WERI-Rb-1 (cell line): ENCODE results near the gene MAPK8IP2.
A peak's percentile ranks its signal among the peaks of the same experiment; 100 is the strongest.

Source experiments
- DNase-seq: peaks from one replicate; pipeline ENCODE4 v3.0.0-alpha.2; 2020
- H3K27ac ChIP-seq: fragments of 250-450 bp; sonication (Bioruptor Pico); 2 replicates; pipeline ENCODE4 v1.5.1; 2020; ENCODE audit warnings: mild to moderate bottlenecking, moderate library complexity
- H3K27me3 ChIP-seq: fragments of 250-450 bp; sonication (Bioruptor Pico); 2 replicates; pipeline ENCODE4 v1.5.1; 2021; ENCODE audit warnings: mild to moderate bottlenecking, low read depth, moderate library complexity; ENCODE audit not compliant: insufficient read depth, severe bottlenecking
- H3K36me3 ChIP-seq: fragments of 250-450 bp; sonication (Bioruptor Pico); 2 replicates; pipeline ENCODE4 v1.5.1; 2020; ENCODE audit warnings: mild to moderate bottlenecking, moderate library complexity
- H3K4me3 ChIP-seq: 2 replicates; pipeline ENCODE4 v1.5.1; 2011; ENCODE audit warnings: low read depth, mild to moderate bottlenecking, control low read depth, low read length
- H3K9me3 ChIP-seq: fragments of 250-450 bp; sonication (Bioruptor Pico); 2 replicates; pipeline ENCODE4 v1.5.1; 2021; ENCODE audit warnings: mild to moderate bottlenecking, moderate library complexity; ENCODE audit not compliant: severe bottlenecking
- TF ChIP-seq, protein P1 (sequence below): IDR thresholded peaks from 2 replicates; pipeline ENCODE4 v1.5.1; 2011; ENCODE audit warnings: low read depth, mild to moderate bottlenecking, control low read depth, inconsistent platforms, low read length

Gene MAPK8IP2

DNA sequence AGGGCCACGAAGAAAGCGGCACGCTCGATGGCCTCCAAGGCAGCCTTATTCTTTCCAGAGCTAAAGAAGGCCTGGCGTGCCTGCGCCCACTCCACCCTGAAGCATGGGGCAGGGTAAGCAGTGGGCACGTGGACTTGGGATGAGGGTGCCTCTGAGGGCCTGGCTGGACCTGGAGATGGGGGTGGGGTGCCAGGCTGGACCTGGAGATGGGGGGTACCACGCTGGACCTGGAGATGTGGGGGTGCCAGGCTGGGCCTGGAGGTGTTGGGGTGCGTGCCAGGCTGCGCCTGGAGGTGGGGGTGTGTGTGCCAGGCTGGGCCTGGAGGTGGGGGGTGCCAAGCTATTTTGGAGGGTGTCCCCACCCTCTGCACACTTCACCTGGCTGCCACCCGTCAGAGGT is 27.6 kb upstream of the MAPK8IP2 start:
- TF ChIP-seq, protein P1, sequence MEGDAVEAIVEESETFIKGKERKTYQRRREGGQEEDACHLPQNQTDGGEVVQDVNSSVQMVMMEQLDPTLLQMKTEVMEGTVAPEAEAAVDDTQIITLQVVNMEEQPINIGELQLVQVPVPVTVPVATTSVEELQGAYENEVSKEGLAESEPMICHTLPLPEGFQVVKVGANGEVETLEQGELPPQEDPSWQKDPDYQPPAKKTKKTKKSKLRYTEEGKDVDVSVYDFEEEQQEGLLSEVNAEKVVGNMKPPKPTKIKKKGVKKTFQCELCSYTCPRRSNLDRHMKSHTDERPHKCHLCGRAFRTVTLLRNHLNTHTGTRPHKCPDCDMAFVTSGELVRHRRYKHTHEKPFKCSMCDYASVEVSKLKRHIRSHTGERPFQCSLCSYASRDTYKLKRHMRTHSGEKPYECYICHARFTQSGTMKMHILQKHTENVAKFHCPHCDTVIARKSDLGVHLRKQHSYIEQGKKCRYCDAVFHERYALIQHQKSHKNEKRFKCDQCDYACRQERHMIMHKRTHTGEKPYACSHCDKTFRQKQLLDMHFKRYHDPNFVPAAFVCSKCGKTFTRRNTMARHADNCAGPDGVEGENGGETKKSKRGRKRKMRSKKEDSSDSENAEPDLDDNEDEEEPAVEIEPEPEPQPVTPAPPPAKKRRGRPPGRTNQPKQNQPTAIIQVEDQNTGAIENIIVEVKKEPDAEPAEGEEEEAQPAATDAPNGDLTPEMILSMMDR: no peak
- Histone ChIP-seq H3K36me3 (peaks cover 35% of the 10 kb centered on the region), H3K27me3 (no peaks in the 10 kb centered on the region), H3K27ac (no peak overlapping the region), H3K9me3 (no peaks in the 10 kb centered on the region), H3K4me3 (no peak overlapping the region)
- no peak for DNase-seq

DNA sequence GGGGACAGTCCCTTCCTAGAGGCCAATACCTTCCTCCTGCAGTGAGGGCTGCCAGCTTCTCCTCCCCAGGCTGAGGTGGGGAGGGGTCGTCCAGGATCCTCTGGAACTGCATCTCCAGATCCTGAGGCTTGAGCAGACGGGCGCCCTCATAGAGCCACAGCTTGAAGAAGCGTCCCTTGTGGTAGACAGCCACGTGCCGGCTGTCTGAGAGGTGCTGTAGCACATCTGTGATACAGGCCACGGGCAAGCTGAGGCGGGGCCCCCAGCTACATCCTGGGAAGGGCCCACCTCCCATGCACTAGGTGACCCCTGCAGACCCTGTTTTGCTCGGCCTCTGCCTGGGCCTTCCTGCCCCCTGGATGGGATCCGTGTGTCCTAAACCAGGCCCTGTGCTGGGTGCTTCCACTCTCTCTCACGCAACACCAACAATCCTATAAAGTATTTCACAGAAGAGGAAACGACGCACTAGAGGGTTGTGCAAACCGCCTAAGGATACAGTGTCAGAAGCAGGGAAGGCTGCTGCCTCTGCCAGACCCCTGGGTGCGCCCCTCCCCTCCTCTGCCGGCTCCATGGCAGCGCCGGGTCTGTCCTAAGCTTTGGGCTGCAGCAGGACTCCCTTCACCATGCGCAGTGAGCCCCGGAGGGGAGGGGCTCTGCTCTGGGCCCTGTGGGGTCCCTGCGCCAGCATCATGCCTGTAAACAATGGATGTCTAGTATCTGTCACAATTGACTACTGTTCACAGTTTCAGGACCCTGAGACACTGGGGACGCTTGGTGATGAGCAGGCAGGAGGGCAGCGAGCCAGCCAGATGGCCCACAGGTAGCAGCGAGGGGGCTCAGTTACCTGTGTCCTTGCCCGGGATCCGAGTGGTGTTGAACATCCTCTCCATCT is 26.9 kb upstream of the MAPK8IP2 start:
- peaks cover 30% of the 10 kb centered on the region for H3K36me3 ChIP-seq
- H3K27me3 ChIP-seq: no peaks in the 10 kb centered on the region
- DNase-seq: no peak
- TF ChIP-seq, protein P1: no peak
- no peak overlapping the region for H3K4me3 ChIP-seq
- no peak overlapping the region for H3K27ac ChIP-seq
- H3K9me3 ChIP-seq: no peaks in the 10 kb centered on the region

DNA sequence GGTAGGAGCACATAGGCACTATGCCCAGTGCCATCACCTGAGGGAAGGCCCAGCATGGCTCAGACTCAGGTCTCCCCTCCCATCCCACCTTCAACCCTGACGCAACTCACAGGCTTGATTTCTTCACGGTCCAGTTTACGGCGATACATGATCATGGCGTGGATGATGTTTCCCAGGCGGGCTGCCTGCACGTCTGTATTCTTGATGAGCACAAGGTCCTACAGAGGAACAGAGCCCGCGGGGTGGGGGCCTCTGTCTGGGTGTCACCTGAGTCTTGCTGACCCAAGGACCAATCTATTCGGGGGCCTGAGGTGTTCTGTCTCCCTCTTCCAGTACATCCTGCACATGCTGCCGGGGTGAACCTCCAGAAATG is 26.2 kb upstream of the MAPK8IP2 start:
- H3K9me3 ChIP-seq: no peaks in the 10 kb centered on the region
- TF ChIP-seq, protein P1: no peak
- H3K27me3 ChIP-seq: no peaks in the 10 kb centered on the region
- DNase-seq: no peak
- H3K36me3 ChIP-seq: peaks cover 30% of the 10 kb centered on the region
- no peak overlapping the region for H3K27ac ChIP-seq
- no peak overlapping the region for H3K4me3 ChIP-seq

DNA sequence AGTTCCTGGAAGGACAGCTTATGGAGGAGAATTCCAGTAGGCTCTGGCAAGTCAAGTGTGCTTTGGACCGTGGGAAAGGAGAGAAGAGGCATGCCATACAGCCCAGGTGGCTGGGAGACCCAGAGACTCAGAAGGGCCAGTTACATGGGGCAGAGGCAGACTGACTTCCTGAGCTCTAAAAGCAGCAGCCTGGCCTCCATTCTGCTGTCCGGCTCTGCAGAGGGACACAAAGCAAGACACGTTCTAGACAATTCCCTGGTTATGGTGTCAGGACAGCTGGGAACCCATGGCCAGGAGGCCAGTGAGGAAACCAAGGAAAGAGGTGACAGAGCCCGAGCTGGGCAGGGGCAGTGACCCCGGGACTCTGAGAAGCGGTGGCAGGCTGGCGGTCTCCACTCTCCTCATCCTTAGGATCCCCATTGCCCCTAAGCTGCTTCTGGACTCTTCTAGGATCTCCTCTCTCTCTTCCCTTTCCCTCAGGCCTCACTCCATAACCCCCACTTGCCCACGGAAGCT is 25.1 kb upstream of the MAPK8IP2 start:
- no peak overlapping the region for H3K4me3 ChIP-seq
- no peaks in the 10 kb centered on the region for H3K9me3 ChIP-seq
- no peaks in the 10 kb centered on the region for H3K27me3 ChIP-seq
- DNase-seq: no peak
- TF ChIP-seq, protein P1: no peak
- H3K36me3 ChIP-seq: peaks cover 35% of the 10 kb centered on the region
- no peak overlapping the region for H3K27ac ChIP-seq

DNA sequence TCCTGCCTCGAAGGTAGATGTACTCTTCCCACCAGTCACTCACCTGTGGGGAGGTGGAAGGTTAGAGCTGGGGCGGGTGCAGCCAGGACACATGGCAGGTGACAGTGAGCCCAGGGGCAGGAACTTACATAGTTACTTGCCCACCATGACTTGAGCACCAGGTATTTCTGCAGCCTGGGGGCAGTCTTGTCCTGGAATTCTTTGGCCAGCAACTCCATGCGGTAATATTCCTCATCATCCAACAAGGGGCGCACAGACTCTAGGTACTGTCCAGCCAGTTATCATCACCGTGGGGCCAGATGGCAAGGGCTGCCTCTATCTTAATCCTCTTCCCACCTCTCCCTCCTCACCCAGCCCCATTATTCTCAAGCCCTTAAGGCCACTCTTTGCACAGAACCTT is 24.5 kb upstream of the MAPK8IP2 start:
- DNase-seq: peak; percentile 95
- TF ChIP-seq, protein P1: peak; percentile 87
- no peaks in the 10 kb centered on the region for H3K27me3 ChIP-seq
- peak overlapping the region; percentile 71 for H3K27ac ChIP-seq
- peaks cover 35% of the 10 kb centered on the region for H3K36me3 ChIP-seq
- no peak overlapping the region for H3K4me3 ChIP-seq
- no peaks in the 10 kb centered on the region for H3K9me3 ChIP-seq
